OCI-LY1 (cell line): ENCODE data around the gene CPLANE2.
"Not testable (repeated sequence)": the region's sequence is repeated elsewhere in the genome, so short reads cannot be mapped to it uniquely, and the experiment has no call there.

Experiments
- H2AFZ ChIP-seq: fragments of 200-600 bp; sonication (generic), shearing (Covaris generic); 2 replicates; pipeline ENCODE4 v1.6.0; 2014; ENCODE audit warnings: antibody characterized with exemption, mild to moderate bottlenecking, low read length
- H3F3A ChIP-seq: fragments of 200-600 bp; sonication (generic), shearing (Covaris generic); 2 replicates; pipeline ENCODE4 v1.6.0; 2014; ENCODE audit warnings: mild to moderate bottlenecking, antibody characterized with exemption, low read length, moderate library complexity; ENCODE audit not compliant: insufficient read depth
- H3K27ac ChIP-seq: fragments of 200-600 bp; sonication (generic); 2 replicates; pipeline ENCODE4 v1.5.1; 2014; ENCODE audit warnings: low read length, mixed run types, mild to moderate bottlenecking, low read depth; ENCODE audit not compliant: poor library complexity, severe bottlenecking
- H3K27me3 ChIP-seq: fragments of 200-600 bp; sonication (generic); 2 replicates; pipeline ENCODE4 v1.6.0; 2014; ENCODE audit warnings: antibody characterized with exemption, mild to moderate bottlenecking, low read length, moderate library complexity; ENCODE audit not compliant: insufficient read depth
- H3K36me3 ChIP-seq: fragments of 200-600 bp; sonication (generic); 2 replicates; pipeline ENCODE4 v1.6.1; 2014; ENCODE audit warnings: mild to moderate bottlenecking, antibody characterized with exemption, low read length, moderate library complexity, mixed read lengths; ENCODE audit not compliant: insufficient read depth
- H3K4me1 ChIP-seq: fragments of 200-600 bp; sonication (generic); 2 replicates; pipeline ENCODE4 v1.5.1; 2014; ENCODE audit warnings: mild to moderate bottlenecking, low read length, moderate library complexity; ENCODE audit not compliant: insufficient read depth, severe bottlenecking
- H3K4me2 ChIP-seq: fragments of 200-600 bp; sonication (generic), shearing (Covaris generic); 2 replicates; pipeline ENCODE4 v1.6.1; 2014; ENCODE audit warnings: low read length
- H3K4me3 ChIP-seq: fragments of 200-600 bp; sonication (generic); 2 replicates; pipeline ENCODE4 v1.5.1; 2014; ENCODE audit warnings: low read length, low read depth, mild to moderate bottlenecking, mixed read lengths; ENCODE audit not compliant: poor library complexity, severe bottlenecking
- H3K79me2 ChIP-seq: fragments of 200-600 bp; shearing (Covaris generic); 2 replicates; pipeline ENCODE4 v1.6.1; 2016; ENCODE audit warnings: mixed run types, low read length, mixed read lengths; ENCODE audit not compliant: insufficient read depth
- H3K9ac ChIP-seq: fragments of 200-600 bp; sonication (generic), shearing (Covaris generic); 2 replicates; pipeline ENCODE4 v1.6.1; 2014; ENCODE audit warnings: mild to moderate bottlenecking, low read length, mixed read lengths
- H3K9me2 ChIP-seq: fragments of 200-600 bp; sonication (generic), shearing (Covaris generic); 2 replicates; pipeline ENCODE4 v1.6.1; 2014; ENCODE audit warnings: low read depth, mild to moderate bottlenecking, low read length, mixed read lengths
- H3K9me3 ChIP-seq: fragments of 200-600 bp; shearing (Covaris generic); 2 replicates; pipeline ENCODE4 v1.6.1; 2014; ENCODE audit warnings: low read length, mixed read lengths
- H4K20me1 ChIP-seq: fragments of 200-600 bp; sonication (generic), shearing (Covaris generic); 2 replicates; pipeline ENCODE4 v1.6.0; 2016; ENCODE audit warnings: mild to moderate bottlenecking, low read length; ENCODE audit not compliant: insufficient read depth
- EZH2 ChIP-seq: fragments of 200-600 bp; sonication (generic), shearing (Covaris generic); IDR thresholded peaks from 2 replicates; pipeline ENCODE4 v1.8.0; 2017; ENCODE audit warnings: borderline replicate concordance, mixed run types, mild to moderate bottlenecking, antibody characterized with exemption, low read length, moderate library complexity, mixed read lengths
- TF ChIP-seq, protein P1 (sequence below): fragments of 200-600 bp; sonication (generic), shearing (Covaris generic); IDR thresholded peaks from 2 replicates; pipeline ENCODE4 v1.5.1; 2017; ENCODE audit warnings: mild to moderate bottlenecking, antibody characterized with exemption, low read length, moderate library complexity, mixed read lengths

CPLANE2 gene

DNA sequence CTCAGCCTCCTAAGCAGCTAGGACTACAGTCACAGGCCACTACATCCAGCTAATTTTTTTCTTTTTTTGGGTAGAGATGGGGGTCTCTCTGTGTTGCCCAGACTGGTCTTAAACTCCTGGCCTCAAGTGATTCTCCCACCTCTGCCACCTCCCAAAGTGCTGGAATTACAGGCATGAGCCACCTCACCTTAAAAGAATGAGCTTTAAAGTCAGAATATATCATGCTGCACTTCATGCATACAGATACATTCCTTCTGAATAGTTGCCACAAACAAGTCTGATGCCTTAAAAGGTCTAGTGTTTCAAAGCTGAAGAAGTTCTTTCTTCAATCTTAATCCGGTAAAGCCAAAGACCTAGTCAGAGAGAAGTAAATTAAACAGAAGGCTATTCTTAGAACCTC lies 23.8 kb upstream of the CPLANE2 start:
- Histone ChIP-seq H3K9ac (no peak overlapping the region), H3K4me2 (no peak overlapping the region), H2AFZ (no peak overlapping the region), H3K27ac (no peak overlapping the region), H3K4me1 (no peaks in the 10 kb centered on the region), H3K36me3 (peaks cover 14% of the 10 kb centered on the region; the same call in 1 of the 2 replicates), H3F3A (no peaks in the 10 kb centered on the region), H3K9me3 (no peaks in the 10 kb centered on the region), H3K9me2 (no peaks in the 10 kb centered on the region), H4K20me1 (no peaks in the 10 kb centered on the region), H3K4me3 (no peak overlapping the region), H3K79me2 (peaks cover 2% of the 10 kb centered on the region; the same call in 1 of the 2 replicates), H3K27me3 (no peaks in the 10 kb centered on the region)
- TF ChIP-seq, protein P1, sequence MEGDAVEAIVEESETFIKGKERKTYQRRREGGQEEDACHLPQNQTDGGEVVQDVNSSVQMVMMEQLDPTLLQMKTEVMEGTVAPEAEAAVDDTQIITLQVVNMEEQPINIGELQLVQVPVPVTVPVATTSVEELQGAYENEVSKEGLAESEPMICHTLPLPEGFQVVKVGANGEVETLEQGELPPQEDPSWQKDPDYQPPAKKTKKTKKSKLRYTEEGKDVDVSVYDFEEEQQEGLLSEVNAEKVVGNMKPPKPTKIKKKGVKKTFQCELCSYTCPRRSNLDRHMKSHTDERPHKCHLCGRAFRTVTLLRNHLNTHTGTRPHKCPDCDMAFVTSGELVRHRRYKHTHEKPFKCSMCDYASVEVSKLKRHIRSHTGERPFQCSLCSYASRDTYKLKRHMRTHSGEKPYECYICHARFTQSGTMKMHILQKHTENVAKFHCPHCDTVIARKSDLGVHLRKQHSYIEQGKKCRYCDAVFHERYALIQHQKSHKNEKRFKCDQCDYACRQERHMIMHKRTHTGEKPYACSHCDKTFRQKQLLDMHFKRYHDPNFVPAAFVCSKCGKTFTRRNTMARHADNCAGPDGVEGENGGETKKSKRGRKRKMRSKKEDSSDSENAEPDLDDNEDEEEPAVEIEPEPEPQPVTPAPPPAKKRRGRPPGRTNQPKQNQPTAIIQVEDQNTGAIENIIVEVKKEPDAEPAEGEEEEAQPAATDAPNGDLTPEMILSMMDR: no peak
- TF ChIP-seq EZH2: no peak

- Histone ChIP-seq H3K79me2 (no peaks in the 10 kb centered on the region), H3K4me1 (no peaks in the 10 kb centered on the region), H3K27me3 (no peaks in the 10 kb centered on the region), H3F3A (no peaks in the 10 kb centered on the region), H3K9me3 (no peaks in the 10 kb centered on the region), H4K20me1 (no peaks in the 10 kb centered on the region), H3K36me3 (peaks cover 32% of the 10 kb centered on the region; the same call in 1 of the 2 replicates), H3K9me2 (no peaks in the 10 kb centered on the region), H3K4me3 (no peak overlapping the region), H3K9ac (no peak overlapping the region), H3K4me2 (no peak overlapping the region), H2AFZ (no peak overlapping the region), H3K27ac (no peak overlapping the region)
- TF ChIP-seq, protein P1: no peak
- no peak for TF ChIP-seq EZH2
Observed at GRCh38 chr1:16258591-16259135, 21.7 kb upstream of the CPLANE2 start.

DNA sequence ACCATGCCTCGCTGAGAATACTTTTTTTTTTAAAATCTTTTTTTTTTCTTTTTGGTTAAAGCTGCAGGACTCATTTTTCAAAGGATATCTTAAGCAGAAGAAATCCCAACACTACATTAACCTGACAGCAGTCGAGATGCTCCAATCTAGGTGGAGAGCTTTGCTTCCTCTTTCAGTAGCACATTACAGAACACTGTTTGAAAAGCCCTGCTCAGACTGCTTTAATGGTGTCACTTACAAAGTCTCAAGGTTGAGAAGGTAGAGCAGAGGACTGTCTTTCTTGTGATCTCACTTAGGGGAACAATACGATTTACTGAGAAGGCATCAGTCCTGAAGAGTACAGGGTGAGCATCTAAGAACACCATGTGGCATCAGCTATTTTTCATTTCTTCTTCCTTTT lies 21.0 kb upstream of the CPLANE2 start:
- H3K27ac ChIP-seq: no peak overlapping the region
- H3K4me3 ChIP-seq: no peak overlapping the region
- no peaks in the 10 kb centered on the region for H3K4me1 ChIP-seq
- H3K9ac ChIP-seq: no peak overlapping the region
- H3K9me2 ChIP-seq: no peaks in the 10 kb centered on the region
- no peak overlapping the region for H2AFZ ChIP-seq
- H3K36me3 ChIP-seq: peaks cover 35% of the 10 kb centered on the region
- H3K79me2 ChIP-seq: no peaks in the 10 kb centered on the region
- H3K4me2 ChIP-seq: no peak overlapping the region
- H4K20me1 ChIP-seq: no peaks in the 10 kb centered on the region
- H3K27me3 ChIP-seq: no peaks in the 10 kb centered on the region
- TF ChIP-seq EZH2: no peak
- TF ChIP-seq, protein P1: no peak
- H3K9me3 ChIP-seq: no peaks in the 10 kb centered on the region
- no peaks in the 10 kb centered on the region for H3F3A ChIP-seq

DNA sequence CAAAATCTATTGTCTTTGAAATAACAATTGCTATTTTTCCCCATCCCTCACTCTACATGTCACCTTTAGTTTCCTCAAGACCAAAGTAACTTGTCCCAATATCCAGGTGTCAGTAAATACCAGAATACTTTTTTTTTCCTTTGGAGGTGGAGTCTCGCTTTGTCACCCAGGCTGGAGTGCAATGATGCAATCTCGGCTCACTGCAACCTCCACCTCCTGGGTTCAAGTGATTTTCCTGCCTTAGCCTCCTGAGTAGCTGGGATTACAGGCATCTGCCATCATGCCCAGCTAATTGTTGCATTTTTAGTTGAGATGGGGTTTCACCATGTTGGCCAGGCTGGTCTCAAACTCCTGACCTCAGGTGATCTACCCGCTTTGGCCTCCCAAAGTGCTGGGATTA lies 20.6 kb upstream of the CPLANE2 start:
- H2AFZ ChIP-seq, H3K9ac ChIP-seq, H3K4me2 ChIP-seq, H3K4me3 ChIP-seq, H3F3A ChIP-seq, H4K20me1 ChIP-seq, H3K9me2 ChIP-seq, H3K4me1 ChIP-seq, H3K79me2 ChIP-seq, H3K27me3 ChIP-seq, H3K27ac ChIP-seq, H3K9me3 ChIP-seq: not testable (repeated sequence)
- H3K36me3 ChIP-seq: peaks cover 40% of the 10 kb centered on the region
